Lower lobe of right lung (tissue), 2 donors: ENCODE results near the gene ENTR1. TPM values are rescaled to one million over a fixed set of nuclear protein-coding genes. Genes with fewer than 3 reads are reported as not detected.

Source experiments
- ATAC-seq, 2 donors: fragments of 200-7000 bp; cut with Tn5 transposase; one replicate each; pipeline ENCODE4 v1.9.1; 2020 to 2022; ENCODE audit warnings: mild to moderate bottlenecking in 2 of 2, moderate library complexity in 2 of 2
- DNase-seq: peaks from one replicate; pipeline ENCODE4 v3.0.0-alpha.2; 2020
- H3K27ac ChIP-seq: fragments of 200-600 bp; one replicate; pipeline ENCODE4 v1.8.0; 2022
- H3K27me3 ChIP-seq: fragments of 200-600 bp; one replicate; pipeline ENCODE4 v1.8.0; 2022; ENCODE audit warnings: low read depth
- H3K36me3 ChIP-seq: fragments of 200-600 bp; one replicate; pipeline ENCODE4 v1.8.0; 2022; ENCODE audit warnings: mild to moderate bottlenecking
- H3K4me1 ChIP-seq: fragments of 200-600 bp; one replicate; pipeline ENCODE4 v1.8.0; 2022
- H3K4me3 ChIP-seq: fragments of 200-600 bp; one replicate; pipeline ENCODE4 v1.8.0; 2022; ENCODE audit warnings: mild to moderate bottlenecking
- H3K9me3 ChIP-seq: fragments of 200-600 bp; one replicate; pipeline ENCODE4 v1.8.0; 2022
- CTCF ChIP-seq: fragments of 200-600 bp; IDR thresholded peaks from one replicate; pipeline ENCODE4 v1.8.0; 2022; ENCODE audit warnings: antibody characterized with exemption, mild to moderate bottlenecking
- intact Hi-C: fragments of 100-400 bp; cut with DNase I; formaldehyde crosslinking; loops from one replicate; pipeline ENCODE4 v1.11.0; 2022
- total RNA-seq: library from RNA; stranded (reverse); fragmentation: NEBNext Ultra II Directional; extraction: Animal tissue kit (Norgen Biotek cat#: 25700); gene quantifications from one replicate; pipeline ENCODE4 v1.2.1, GENCODE V29; 2021
- donor health status: DM: no; HTN: yes; CAD: no; lungs with severe emphysema.

ENTR1 gene
- total RNA-seq, 1 donor from 2014 or later, result 34.3 TPM

DNA sequence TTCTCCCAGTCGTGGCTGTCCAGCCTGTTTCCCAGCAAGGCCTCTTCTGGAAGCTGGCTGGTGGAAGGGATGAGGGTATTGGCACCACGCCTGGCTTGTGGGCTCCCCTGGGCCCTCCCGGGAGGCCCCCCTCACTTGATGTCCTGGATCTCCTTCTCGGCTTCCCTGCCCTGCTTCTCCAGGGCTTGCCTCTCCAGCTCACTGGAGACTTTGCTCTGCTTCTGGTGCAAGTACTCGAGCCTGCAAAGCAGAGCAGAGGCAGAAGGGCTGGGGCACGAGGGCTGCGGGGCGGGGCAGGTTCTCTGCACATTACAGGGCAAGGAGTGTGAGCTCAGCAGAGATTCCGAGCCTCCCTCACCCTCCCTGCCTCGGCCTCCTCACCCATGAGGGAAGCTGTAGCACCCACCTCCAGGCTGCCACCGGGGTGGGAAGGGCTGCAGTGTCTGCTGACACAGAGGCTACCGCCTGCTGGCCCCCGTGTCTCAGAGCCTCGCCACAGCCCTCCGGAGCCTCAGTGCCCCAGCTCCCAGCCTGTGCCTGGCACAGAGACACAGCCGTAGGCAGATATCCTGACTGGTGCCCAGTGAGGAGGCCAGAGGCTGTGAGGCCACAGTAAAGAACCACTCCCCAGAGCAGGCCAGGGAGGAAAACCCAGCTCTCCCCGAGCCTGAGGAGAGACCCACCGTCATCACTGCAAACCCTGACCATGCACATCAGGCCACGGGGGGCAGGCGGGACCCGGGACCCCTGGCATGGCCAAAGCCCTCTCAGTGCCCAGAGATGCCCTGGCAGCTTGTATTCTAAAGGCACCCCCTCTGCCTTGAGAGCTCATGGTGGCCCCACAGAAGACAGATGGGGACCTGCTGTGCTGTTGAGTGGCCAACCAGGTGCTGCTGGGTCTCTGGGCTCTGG is 17.6 kb downstream of the ENTR1 start:
- ATAC-seq, result no peak
- peaks cover 91% of the 10 kb centered on the region for H3K36me3 ChIP-seq

GRCh38 chr9:136391737-136392537 is 18.5 kb downstream of the ENTR1 start:
- no peak for DNase-seq
- H3K9me3 ChIP-seq, result no peaks in the 10 kb centered on the region
- H3K4me1 ChIP-seq, result no peaks in the 10 kb centered on the region
- TF ChIP-seq CTCF, result no peak
- no peak overlapping the region for H3K27ac ChIP-seq
- no peaks in the 10 kb centered on the region for H3K27me3 ChIP-seq
- no peak overlapping the region for H3K4me3 ChIP-seq
- no peak for ATAC-seq
- intact Hi-C loops, result no loop called here
- H3K36me3 ChIP-seq, result peaks cover 95% of the 10 kb centered on the region

More for the DNA sequence above, 17.6 kb downstream of the ENTR1 start:
- H3K27me3 ChIP-seq, result no peaks in the 10 kb centered on the region
- no peak for TF ChIP-seq CTCF
- H3K27ac ChIP-seq, result no peak overlapping the region
- H3K4me3 ChIP-seq, result no peak overlapping the region
- H3K4me1 ChIP-seq, result no peaks in the 10 kb centered on the region
- no peaks in the 10 kb centered on the region for H3K9me3 ChIP-seq
- intact Hi-C loops, result no loop called here
- DNase-seq, result no peak

GRCh38 chr9:136389396-136389795 is 21.0 kb downstream of the ENTR1 start:
- DNase-seq (no peak), ATAC-seq (no peak)
- Histone ChIP-seq H3K27ac (no peak overlapping the region), H3K27me3 (no peaks in the 10 kb centered on the region), H3K4me3 (no peak overlapping the region), H3K9me3 (no peaks in the 10 kb centered on the region), H3K4me1 (no peaks in the 10 kb centered on the region), H3K36me3 (peaks cover 86% of the 10 kb centered on the region)
- no peak for TF ChIP-seq CTCF
- intact Hi-C loops, result no loop called here

DNA sequence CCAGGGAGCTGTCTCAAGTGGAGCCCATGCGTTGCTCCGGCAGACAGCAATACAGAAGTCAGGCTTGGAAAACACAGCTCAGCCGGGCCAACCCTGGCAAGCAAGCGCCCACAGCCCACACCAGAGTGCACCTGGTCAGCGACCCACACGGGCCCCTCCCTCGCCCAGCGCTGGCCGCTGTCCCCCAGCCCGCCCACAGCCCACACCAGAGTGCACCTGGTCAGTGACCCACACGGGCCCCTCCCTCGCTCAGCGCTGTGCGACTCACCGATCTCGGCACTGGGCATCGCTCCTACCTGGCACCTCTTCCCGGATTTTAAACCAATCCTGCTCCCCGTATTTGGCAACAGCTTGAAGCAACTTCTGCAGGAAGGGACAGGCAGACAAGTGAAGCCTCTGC is 23.2 kb downstream of the ENTR1 start:
- ATAC-seq (no peak), DNase-seq (no peak)
- H3K27me3 ChIP-seq, result no peaks in the 10 kb centered on the region
- intact Hi-C loops, result no loop called here
- no peaks in the 10 kb centered on the region for H3K4me1 ChIP-seq
- H3K4me3 ChIP-seq, result no peak overlapping the region
- no peak for TF ChIP-seq CTCF
- H3K9me3 ChIP-seq, result no peaks in the 10 kb centered on the region
- H3K36me3 ChIP-seq, result peaks cover 84% of the 10 kb centered on the region
- H3K27ac ChIP-seq, result no peak overlapping the region

DNA sequence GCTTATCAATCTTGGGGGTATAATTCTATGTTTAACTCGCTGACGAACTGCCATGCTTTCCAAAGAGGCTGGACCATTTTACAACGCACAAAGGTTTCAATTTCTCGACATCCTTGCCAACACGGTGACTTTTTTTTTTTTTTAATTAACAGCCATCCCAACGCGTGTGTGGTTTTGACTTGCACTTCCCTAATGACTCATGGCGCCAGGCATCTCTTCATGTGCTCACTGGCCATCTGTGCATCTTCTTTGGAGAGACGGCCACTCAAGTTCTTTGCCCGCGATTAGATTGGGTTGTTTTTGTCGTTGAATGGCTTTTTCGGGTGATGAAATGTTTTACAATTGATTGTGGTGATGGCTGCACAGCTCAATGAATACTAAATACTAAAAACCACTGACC is 24.4 kb downstream of the ENTR1 start:
- TF ChIP-seq CTCF, result no peak
- no peak overlapping the region for H3K27ac ChIP-seq
- no peaks in the 10 kb centered on the region for H3K9me3 ChIP-seq
- ATAC-seq (no peak), DNase-seq (no peak)
- H3K4me3 ChIP-seq, result no peak overlapping the region
- H3K27me3 ChIP-seq, result no peaks in the 10 kb centered on the region
- intact Hi-C loops, result no loop called here
- no peaks in the 10 kb centered on the region for H3K4me1 ChIP-seq
- H3K36me3 ChIP-seq, result peaks cover 84% of the 10 kb centered on the region
